ENCODE results near the gene DNAAF8.

The DNAAF8 gene

GRCh38 chr16:4734063-4734729 lies at the start of gene DNAAF8, which contains the start of gene ANKS3:
DNAAF8 (plus strand) TSS chr16:4734537; CDS start chr16:4736515, 1,978 bp downstream.
ANKS3 (minus strand) TSS chr16:4734271; CDS start chr16:4730149, 4,122 bp downstream.
- peak; percentile 92 for DNase-seq

- no peak for DNase-seq
Measured at GRCh38 chr16:4684763-4685162, 49.6 kb upstream of the DNAAF8 start.

GRCh38 chr16:4685292-4685691 lies 49.0 kb upstream of the DNAAF8 start:
- DNase-seq: no peak

GRCh38 chr16:4685776-4686496 lies 48.4 kb upstream of the DNAAF8 start:
- no peak for DNase-seq

GRCh38 chr16:4686497-4687210 lies 47.7 kb upstream of the DNAAF8 start:
- no peak for DNase-seq

GRCh38 chr16:4687416-4687815 lies 46.9 kb upstream of the DNAAF8 start:
- no peak for DNase-seq

GRCh38 chr16:4687946-4688673 lies 46.2 kb upstream of the DNAAF8 start:
- DNase-seq: no peak

GRCh38 chr16:4688674-4689045 lies 45.7 kb upstream of the DNAAF8 start:
- DNase-seq: no peak

GRCh38 chr16:4689091-4689671 lies 45.2 kb upstream of the DNAAF8 start:
- no peak for DNase-seq

- no peak for DNase-seq
Measured at GRCh38 chr16:4689864-4690704, 44.3 kb upstream of the DNAAF8 start.

GRCh38 chr16:4690946-4691665 lies 43.2 kb upstream of the DNAAF8 start:
- DNase-seq: no peak

- DNase-seq: no peak
Measured at GRCh38 chr16:4691666-4692412, 42.5 kb upstream of the DNAAF8 start.

GRCh38 chr16:4692460-4693295 lies 41.7 kb upstream of the DNAAF8 start:
- DNase-seq: no peak

- DNase-seq: peak; percentile 97
Measured at GRCh38 chr16:4693296-4693955, 40.9 kb upstream of the DNAAF8 start, which contains the start of gene NUDT16L1. NUDT16L1 (plus strand) TSS chr16:4693562; CDS start chr16:4693727, 165 bp downstream.

GRCh38 chr16:4693956-4694641 lies 40.2 kb upstream of the DNAAF8 start:
- no peak for DNase-seq

- no peak for DNase-seq
Measured at GRCh38 chr16:4694642-4695451, 39.5 kb upstream of the DNAAF8 start.

Data from T1000 (cell line).